Lung microvascular endothelial cell (primary cell): ENCODE measurements around the gene RNU5D-1. TPM values are rescaled to one million over a fixed set of nuclear protein-coding genes. Genes with fewer than 3 reads are reported as not detected.
A peak's percentile ranks its signal among the peaks of the same experiment; 100 is the strongest.
"Not testable (repeated sequence)": the region's sequence is repeated elsewhere in the genome, so short reads cannot be mapped to it uniquely, and the experiment has no call there.

Source experiments
- DNase-seq, 2 donors: peaks; one replicate each; pipeline versions ENCODE4 v3.0.0 to v3.0.0-alpha.2; 2010; ENCODE audit warnings: low read depth in 2 of 2
- total RNA-seq: library from RNA; depleted of rRNA; stranded (reverse); fragments of >200 nt; gene quantifications from 2 replicates; pipeline ENCODE4 v1.2.1, GENCODE V29; 2014

RNU5D-1 gene
- not detected in 2 replicates for total RNA-seq

DNA sequence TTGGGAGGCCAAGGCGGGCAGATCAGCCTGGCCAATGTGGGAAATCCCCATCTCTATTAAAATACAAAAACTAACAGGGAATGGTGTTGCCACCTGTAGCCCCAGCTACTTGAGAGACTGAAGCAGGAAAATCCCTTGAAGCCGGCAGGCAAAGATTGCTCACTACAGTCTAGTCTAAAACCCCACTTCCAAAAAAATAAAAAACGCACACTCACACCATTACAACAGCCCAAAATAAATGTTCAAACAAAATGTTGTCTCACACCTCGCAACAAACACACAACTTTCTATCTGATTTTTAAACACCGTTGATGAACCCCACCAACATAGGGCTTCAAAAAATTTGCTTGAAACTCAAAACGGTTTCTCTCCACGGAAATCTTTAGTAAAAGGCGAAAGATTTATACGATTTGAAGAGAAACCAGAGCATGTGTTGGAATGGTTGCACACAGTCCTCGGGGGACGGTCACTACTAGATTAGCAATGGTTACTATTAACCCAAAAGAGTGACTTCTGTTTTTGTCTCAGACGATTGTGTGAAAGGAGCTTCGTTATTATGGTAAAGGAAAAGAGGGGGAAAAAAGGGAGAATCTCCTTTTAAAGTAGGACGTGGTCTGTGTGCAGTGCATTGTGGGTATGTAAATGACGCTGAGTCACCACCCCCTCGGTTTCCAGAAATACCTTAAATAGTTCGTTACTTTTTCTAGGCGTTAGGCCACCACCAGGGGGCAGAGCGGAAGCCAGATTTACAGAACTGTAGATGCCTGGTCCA is at the start of gene RNU5D-1:
RNU5D-1 (minus strand) TSS at position 430 of the 772 bp plus-strand sequence.
- peak; percentile 96 to 97 for DNase-seq

- no peak for DNase-seq
Measured at GRCh38 chr1:44780583-44781121, 49.7 kb upstream of the RNU5D-1 start.

DNA sequence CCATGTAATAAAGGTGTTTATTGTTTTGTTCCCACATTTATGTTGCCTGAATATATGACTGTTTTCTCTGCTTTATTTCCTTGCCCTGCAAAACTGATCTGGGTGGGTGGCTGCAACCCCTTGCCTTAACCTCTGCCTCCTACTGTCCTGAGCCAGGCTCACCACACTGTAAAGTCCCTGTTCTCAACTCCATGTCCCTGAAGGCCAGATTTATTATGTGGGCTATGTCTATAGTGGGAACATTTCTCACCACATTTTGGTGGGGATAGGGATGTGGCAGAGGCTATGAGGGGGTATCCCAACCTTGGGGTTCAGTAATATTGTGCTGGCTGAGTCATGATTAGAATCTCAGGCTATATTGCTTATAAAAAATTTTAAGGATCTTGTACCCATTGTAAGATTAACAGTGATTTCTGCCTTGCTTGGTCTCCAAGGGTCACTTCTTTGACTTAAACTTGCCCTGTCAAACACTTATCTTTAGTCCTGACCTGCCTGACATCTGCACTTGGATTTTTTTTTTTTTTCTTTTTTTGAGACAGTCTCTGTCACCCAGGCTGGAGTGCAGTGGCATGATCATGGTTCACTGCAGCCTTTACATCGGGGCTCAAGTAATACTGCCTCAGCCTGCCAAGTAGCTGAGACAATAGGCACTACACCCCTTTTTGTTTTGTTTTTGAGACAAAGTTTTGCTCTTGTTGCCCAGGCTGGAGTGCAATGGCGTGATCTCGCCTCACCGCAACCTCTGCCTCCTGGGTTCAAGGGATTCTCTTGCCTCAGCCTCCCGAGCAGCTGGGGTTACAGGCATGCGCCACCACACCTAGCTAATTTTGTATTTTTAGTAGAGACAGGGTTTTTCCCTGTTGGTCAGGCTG is 48.0 kb upstream of the RNU5D-1 start:
- no peak for DNase-seq

DNA sequence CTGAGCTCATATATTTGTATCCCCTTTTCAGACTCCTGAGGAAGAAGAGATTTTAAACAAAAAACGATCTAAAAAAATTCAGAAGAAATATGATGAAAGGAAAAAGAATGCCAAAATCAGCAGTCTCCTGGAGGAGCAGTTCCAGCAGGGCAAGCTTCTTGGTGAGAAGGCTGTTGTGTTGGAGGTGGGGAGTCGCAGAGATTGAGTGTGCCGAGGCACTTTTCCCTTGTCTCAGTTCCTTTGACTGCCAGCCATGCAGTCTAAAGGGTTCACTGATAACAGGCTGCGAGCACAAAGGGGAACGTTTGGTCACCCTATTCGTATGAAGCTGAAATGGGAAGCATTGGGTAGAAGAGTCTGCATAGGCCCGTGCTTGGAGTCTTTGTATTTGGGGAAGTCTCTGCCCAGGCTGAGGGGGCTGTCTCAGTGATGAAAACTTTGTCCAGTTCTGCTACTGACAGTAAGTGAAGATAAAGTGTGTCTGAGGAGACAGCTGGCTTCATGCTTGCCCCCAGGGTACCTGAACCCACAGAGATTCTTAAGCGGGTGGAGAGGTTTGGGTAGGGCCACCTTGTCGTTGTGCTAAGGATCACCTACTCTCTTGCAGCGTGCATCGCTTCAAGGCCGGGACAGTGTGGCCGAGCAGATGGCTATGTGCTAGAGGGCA is 47.1 kb upstream of the RNU5D-1 start:
- no peak for DNase-seq

GRCh38 chr1:44777547-44777946 is 46.6 kb upstream of the RNU5D-1 start:
- no peak for DNase-seq

GRCh38 chr1:44776730-44777068 is 45.7 kb upstream of the RNU5D-1 start:
- DNase-seq = no peak

DNA sequence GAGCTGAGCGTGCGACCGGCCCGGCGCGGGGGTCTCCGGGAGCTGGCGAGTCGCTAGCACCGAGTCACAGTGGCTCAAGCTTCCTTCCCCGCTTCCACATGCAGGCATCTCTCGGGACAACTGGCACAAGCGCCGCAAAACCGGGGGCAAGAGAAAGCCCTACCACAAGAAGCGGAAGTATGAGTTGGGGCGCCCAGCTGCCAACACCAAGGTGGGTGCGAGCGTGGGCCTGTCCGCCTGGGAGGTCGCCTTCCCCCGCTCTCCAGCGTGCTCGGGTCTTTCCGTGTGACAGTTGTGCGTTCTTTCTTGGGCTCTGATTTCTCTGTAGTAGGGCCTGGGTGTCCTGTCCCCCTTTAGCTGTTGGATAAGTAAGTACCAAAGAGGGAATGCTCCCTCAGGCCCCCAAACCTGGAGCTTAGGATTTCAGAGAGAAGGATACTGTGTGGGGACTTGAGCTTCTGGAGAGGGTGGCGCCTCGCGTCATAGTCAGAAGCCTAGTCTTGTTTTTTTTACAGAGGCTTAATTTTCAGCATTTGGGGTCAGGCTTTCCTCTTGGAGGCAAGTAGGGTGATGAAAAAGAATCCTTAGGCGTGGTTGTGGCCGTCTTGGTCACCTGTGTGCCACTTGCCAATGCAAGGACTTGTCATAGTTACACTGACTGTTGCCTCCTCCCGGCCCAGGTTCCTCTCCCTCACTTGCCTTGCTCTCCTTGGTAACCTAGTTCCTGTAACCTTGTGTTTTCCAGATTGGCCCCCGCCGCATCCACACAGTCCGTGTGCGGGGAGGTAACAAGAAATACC is 45.2 kb upstream of the RNU5D-1 start:
- peak in 1 of 2 donors; percentile 42 for DNase-seq

DNA sequence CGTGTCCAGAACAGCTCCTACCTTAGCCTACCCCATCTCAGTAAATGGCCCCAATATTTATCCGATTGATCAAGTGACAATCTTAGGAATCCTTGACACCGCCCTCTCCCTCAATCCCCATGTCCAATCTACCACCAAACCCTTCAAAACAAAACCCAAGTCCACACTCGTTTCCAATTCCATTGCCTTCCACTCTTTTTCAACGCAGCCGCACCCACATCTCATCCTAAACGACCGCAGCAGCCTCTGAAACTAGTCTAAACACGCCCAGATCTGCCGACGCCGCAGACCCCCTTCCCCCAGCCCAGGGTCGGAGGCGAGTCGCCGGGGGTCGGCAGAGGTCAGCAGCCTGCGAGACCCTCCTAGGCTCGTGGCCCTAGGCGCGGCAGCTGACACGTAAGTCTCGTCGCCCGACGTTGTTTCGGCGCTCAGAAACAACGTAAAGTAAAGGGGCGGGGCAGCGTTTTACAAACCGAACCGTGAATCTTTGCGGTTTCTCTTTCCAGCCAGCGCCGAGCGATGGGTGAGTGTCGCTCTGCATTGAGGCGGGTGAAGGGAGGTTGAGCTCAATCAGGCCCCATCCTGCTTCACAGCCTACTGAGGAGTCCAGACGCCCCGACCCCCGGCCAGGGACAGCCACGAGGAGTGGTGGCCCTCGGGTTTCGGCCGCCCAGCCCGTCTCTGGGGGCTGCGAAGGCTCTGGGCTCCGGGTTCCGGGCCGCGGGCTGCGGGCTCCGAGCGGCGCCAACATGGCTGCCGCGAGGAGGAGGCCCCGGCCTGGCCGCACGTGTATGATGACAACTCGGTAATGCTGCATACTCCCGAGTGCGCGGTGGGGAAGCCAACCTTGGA is 44.3 kb upstream of the RNU5D-1 start, which contains the start of gene RPS8:
RPS8 (plus strand) TSS at position 463 of the 852 bp plus-strand sequence; CDS start at position 520, 57 bp downstream.
- peak; percentile 96 to 97 for DNase-seq

DNA sequence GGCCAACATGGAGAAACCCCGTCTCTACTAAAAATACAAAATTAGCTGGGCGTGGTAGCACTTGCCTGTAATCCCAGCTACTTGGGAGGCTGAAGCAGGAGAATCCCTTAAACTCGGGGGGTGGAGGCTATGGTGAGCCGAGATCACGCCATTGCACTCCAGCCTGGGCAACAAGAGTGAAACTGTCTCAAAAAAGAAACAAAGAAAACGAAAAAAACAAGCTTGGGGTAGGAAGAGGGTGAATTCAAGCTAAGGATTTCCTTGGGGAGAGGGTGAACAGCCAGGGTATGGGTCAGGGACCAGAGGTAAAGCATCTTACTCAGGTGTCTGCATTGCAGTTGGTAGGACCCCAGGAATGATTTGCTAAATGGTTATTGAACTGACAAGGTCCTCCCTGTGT is 35.5 kb upstream of the RNU5D-1 start:
- not testable (repeated sequence) for DNase-seq

- no peak for DNase-seq
Measured at GRCh38 chr1:44760876-44761275, 29.9 kb upstream of the RNU5D-1 start.

- DNase-seq = no peak
Measured at GRCh38 chr1:44759077-44759476, 28.1 kb upstream of the RNU5D-1 start.

GRCh38 chr1:44757420-44757819 is 26.4 kb upstream of the RNU5D-1 start:
- DNase-seq = no peak

DNA sequence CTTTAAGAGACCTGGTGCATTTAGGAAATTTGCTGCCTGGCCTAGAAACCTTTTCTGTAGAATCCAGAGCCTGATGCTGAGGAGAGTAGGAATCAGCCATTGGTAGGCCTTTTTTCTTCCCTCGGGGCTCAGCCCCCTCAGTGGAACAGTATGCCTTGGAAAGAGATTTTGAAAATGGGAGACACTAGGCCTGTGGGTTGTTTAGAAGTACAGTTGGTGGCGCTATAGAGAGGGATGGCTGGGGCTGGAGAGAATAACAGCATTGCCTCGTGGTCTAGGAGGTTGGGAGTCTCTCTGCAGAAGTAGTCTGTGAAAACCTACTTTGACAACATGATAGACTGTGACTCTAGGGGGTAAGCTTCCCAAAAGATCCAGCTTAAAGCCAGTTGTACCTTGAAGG is 16.9 kb upstream of the RNU5D-1 start:
- no peak for DNase-seq

GRCh38 chr1:44743211-44743610 is 12.2 kb upstream of the RNU5D-1 start:
- DNase-seq = no peak

DNA sequence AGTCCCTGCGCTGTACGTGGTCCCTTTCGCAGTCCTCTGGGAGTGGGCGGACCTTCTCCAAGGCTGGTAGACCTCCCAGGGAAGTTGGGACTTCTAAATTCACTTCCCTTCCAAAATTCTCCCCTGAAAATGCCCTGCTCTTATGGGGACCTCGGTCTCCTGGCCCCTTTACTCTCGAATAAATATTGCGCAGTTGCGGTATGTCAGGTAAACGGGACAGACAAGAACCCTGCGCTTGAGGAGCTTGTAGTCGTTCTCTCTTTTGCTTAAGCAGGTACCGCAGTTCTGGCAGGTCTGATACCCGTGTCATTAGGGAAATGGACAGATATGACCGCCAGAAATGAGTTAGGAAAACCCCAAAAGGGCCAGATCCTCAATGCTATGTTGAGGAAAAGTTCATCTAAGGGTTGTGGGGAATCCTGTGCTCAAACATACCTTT is 9.2 kb upstream of the RNU5D-1 start:
- DNase-seq = no peak

- DNase-seq = peak; percentile 98
Measured at GRCh38 chr1:44739307-44740178, 8.6 kb upstream of the RNU5D-1 start, which contains the start of gene KIF2C. Gene KIF2C (plus strand): TSS chr1:44739837. CDS start chr1:44739933, 96 bp downstream.

GRCh38 chr1:44738953-44739306 is 8.0 kb upstream of the RNU5D-1 start:
- not testable (repeated sequence) for DNase-seq

DNA sequence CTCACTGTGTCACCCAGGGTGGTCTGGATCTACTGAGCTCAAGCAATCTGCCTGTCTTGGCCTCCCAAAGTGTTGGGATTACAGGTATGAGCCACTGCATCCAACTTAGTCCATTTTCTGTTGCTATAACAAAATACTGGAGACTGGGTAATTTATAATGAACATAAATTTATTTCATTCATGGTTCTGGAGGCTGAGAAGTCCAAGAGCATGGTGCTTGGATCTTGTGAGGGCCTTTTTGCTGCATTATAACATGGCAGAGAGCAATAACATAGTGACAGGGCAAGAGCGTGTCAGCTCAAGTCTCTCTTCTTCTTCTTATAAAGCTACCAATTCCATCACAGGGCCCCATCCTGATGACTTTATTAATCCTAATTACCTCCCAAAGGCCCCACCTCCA is 5.0 kb upstream of the RNU5D-1 start:
- no peak for DNase-seq

DNA sequence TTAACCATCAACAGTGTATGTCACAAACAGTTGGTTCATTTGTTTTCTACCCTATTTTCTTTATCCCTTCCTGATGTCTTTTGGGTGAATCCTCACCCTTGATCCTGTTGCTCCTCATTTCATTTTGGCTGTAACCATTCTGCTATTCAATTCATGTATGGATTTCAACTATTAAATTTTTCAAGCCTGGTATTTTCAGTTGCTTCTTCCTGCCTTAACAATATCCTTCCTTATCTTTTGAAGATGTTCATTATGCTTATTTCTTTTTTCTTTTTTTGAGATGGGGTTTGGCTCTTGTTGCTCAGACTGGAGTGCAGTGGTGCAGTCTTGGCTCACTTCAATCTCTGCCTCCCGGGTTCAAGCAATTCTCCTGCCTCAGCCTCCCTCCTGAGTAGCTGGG is 2.8 kb upstream of the RNU5D-1 start:
- DNase-seq = no peak
